Rectal smooth muscle tissue (tissue), 1 donor: Measurements from ENCODE around the gene GNAO1.

ENCODE experiments used
- H3K27ac ChIP-seq: one replicate; pipeline ENCODE4 v1.7.0; 2013; ENCODE audit warnings: low read depth, low read length, inconsistent platforms
- H3K27me3 ChIP-seq: one replicate; pipeline ENCODE4 v1.7.0; 2013; ENCODE audit warnings: low read length; ENCODE audit not compliant: control insufficient read depth, insufficient read depth
- H3K36me3 ChIP-seq: one replicate; pipeline ENCODE4 v1.7.0; 2013; ENCODE audit warnings: low read length; ENCODE audit not compliant: control insufficient read depth, insufficient read depth
- H3K4me1 ChIP-seq: one replicate; pipeline ENCODE4 v1.7.0; 2013; ENCODE audit warnings: low read length; ENCODE audit not compliant: control insufficient read depth, insufficient read depth
- H3K4me3 ChIP-seq: one replicate; pipeline ENCODE4 v1.7.0; 2013; ENCODE audit warnings: low read length
- H3K9ac ChIP-seq: one replicate; pipeline ENCODE4 v1.7.0; 2013; ENCODE audit warnings: low read length

GNAO1 gene

DNA sequence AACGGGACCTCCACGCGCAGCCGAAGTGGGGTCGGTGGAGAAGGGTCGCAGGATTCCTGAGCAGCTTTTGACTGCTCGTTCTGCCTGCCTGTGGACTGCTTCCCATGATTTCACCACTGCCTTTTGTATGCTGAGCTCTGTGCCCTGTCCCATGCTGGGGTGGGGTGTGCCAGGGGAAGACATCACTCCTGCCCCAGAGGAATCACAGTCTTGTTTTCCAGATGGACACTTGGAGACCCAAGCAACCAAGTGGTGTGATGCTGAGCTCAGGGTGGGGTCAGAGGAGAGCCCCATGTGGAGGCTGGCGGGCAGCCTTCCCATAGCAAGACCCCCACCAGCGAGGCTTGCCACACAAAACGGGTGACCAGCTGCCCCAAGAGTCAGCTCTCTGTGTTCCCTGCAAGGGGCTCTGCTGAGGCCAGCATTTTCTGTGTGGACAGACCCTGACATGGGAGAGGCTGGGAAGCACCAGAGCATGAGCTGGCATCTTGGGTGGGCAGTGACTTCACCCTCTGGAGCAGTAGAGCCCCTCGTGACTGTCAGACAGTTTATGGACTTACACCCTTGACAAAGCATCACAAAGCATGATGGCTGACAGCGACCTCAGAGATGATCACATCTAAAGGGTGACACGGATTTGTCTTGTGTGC lies 111.9 kb downstream of the GNAO1 start:
- no peak overlapping the region for H3K27ac ChIP-seq
- H3K27me3 ChIP-seq = no peaks in the 10 kb centered on the region
- no peaks in the 10 kb centered on the region for H3K36me3 ChIP-seq
- no peak overlapping the region for H3K4me3 ChIP-seq
- H3K9ac ChIP-seq = no peak overlapping the region
- peaks cover 13% of the 10 kb centered on the region for H3K4me1 ChIP-seq

DNA sequence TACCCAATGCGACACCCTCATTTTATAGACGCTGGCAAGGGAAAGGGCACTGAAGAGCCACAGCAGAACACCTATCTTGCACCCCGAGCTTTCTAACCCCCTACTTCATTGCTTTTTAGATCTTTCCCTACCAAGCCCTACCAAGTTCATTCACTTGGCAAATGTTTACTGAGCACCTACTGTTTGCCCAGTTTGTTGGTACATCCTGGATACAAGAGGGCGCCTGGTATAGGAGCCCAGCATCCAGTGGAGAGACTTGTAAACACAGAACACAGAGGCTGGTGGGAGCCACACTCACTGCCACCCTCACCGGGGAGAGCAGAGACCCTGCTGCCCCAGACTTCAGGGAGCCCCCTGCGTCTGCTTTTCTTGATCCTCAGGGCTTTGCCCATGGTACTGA lies 112.6 kb downstream of the GNAO1 start:
- Histone ChIP-seq H3K9ac (no peak overlapping the region), H3K27ac (no peak overlapping the region)

DNA sequence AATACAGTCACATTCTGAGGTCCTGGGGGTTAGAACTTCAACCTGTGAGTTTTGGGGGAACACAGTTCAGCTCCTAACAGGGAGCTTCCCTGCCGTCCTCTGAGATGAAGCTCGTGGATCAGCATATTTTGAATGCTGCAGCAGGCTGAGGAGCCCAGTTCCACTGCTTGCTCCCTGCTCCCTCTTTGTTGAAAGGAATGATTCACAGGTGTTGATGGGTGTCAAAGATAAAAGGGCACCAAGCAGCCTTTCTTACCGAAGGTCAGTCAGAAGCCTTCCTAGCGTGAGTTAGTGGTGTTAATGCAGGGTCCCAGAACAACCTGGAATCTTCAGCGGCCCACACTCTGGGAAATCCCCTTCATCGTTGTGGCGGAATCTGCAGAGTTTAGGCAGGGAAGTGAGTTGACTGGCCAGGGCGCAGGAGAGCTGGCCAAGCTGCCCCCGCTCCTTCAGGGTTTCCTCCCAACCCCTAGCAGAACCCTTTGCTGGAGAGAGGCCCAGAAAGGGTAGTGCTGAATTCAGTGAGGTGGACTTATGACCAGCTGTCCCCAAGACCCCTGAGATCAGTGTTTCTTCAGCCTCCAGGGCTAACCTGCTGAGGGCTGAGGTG lies 114.8 kb downstream of the GNAO1 start:
- peaks cover 2% of the 10 kb centered on the region for H3K36me3 ChIP-seq
- no peak overlapping the region for H3K27ac ChIP-seq
- no peak overlapping the region for H3K4me3 ChIP-seq
- no peak overlapping the region for H3K9ac ChIP-seq
- H3K27me3 ChIP-seq = no peaks in the 10 kb centered on the region
- H3K4me1 ChIP-seq = peaks cover under 1% of the 10 kb centered on the region

More for the DNA sequence above, 112.6 kb downstream of the GNAO1 start:
- Histone ChIP-seq H3K4me1 (peaks cover 13% of the 10 kb centered on the region), H3K27me3 (no peaks in the 10 kb centered on the region), H3K36me3 (no peaks in the 10 kb centered on the region), H3K4me3 (no peak overlapping the region)

DNA sequence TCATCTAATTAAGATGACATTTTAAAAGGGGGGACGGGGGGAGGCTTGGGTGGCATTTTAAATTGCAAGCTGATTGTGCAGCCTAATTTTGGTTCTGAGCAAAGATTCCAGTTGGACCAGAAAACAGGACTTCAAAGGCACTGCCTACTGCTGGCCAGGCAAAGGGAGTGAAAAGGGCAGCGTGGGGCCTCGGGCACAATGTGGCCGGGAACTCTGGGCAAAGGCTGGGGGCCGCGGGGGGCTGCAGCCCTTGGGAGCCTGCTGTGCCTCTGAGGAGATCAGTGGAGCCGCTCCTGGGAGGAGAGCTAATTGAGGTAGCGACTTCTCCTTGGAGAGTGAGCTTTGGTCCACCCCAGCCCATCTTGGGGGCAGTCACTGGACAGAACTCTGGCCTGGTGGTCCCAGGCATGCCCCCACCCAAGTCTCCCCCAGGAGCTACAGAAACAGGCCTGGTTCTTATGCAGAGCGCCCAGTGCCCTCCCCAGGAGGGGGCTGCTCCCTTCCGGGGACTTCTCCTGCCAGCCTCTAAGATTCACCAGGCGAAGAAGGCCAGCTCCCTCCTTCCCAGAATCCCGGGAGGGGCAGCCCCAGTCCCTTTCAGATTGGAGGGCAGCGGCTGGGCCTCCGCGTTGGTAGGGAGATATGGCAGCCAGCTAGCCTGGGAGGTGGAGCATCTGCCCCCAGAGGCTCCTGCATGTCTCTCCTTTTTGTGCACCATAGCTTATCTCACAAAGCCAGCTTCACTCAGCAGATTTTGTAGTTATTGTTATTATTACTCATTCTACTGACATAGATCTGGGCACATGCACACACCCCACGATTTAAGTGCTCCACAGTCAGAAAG lies 115.6 kb downstream of the GNAO1 start:
- no peak overlapping the region for H3K9ac ChIP-seq
- no peak overlapping the region for H3K4me3 ChIP-seq
- H3K27me3 ChIP-seq = no peaks in the 10 kb centered on the region
- H3K4me1 ChIP-seq = no peaks in the 10 kb centered on the region
- H3K27ac ChIP-seq = no peak overlapping the region
- H3K36me3 ChIP-seq = peaks cover 2% of the 10 kb centered on the region

DNA sequence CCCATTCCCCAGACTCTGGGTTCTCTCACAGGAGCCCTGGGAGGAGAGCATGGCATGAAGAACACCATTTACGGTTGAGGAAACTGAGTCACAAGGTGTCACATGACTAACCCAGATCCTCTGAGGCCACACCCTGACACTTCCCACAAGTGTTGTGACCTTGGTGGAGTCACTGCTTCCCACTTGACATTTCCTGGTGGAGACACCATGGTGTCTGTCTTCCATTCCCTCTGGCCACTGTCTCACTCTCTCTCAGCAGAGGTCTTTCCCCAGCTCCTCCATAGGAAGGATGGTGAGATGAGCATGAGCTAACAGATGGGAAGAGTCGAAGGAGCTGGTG lies 116.2 kb downstream of the GNAO1 start:
- H3K27ac ChIP-seq = no peak overlapping the region
- no peak overlapping the region for H3K9ac ChIP-seq
- H3K4me1 ChIP-seq = no peaks in the 10 kb centered on the region

DNA sequence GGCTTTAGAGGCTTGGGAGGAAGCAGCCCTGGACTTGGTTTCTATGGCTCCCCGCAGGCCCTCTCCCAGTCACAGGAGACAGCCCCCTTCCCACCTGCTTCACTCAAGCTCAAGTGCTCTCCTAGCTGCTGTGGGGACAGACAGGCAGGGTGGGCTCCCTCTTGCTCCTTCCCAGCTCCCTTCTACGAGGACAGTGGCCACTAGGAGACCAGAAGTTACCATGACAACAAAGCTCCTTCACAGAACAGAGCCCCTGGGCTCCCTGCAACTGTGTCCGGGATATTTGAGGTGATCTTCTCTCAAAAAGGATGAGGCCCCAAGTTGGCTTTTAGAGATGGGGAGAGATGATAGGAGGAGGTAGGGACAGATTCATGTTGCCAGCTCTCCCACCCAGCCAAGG lies 117.7 kb downstream of the GNAO1 start:
- Histone ChIP-seq H3K36me3 (peaks cover 2% of the 10 kb centered on the region), H3K4me1 (no peaks in the 10 kb centered on the region), H3K27me3 (no peaks in the 10 kb centered on the region), H3K27ac (no peak overlapping the region), H3K9ac (no peak overlapping the region), H3K4me3 (no peak overlapping the region)

More for the DNA sequence above, 116.2 kb downstream of the GNAO1 start:
- H3K4me3 ChIP-seq = no peak overlapping the region
- H3K36me3 ChIP-seq = peaks cover 2% of the 10 kb centered on the region
- no peaks in the 10 kb centered on the region for H3K27me3 ChIP-seq

DNA sequence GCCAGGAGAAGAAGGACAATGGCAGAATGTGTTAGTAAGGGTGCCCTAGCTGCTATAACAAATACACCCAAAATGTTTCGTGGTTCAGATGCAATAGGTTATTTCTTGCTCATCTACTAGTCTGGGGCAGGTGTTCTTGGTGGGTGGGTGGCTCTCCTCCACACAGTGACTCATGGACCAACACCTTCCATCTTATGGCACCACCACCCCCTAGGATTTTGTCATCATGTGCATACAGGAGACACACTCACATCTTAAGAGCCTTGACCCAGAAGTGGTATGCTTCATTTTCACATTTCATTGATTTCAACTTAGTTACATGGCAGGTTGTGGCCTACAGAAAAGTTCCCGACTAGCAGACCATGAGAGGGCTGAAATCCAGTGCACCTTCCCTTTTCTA lies 119.4 kb downstream of the GNAO1 start:
- H3K4me1 ChIP-seq = no peaks in the 10 kb centered on the region
- H3K27ac ChIP-seq = no peak overlapping the region
- H3K27me3 ChIP-seq = no peaks in the 10 kb centered on the region
- H3K36me3 ChIP-seq = peaks cover 2% of the 10 kb centered on the region
- H3K9ac ChIP-seq = no peak overlapping the region
- no peak overlapping the region for H3K4me3 ChIP-seq

DNA sequence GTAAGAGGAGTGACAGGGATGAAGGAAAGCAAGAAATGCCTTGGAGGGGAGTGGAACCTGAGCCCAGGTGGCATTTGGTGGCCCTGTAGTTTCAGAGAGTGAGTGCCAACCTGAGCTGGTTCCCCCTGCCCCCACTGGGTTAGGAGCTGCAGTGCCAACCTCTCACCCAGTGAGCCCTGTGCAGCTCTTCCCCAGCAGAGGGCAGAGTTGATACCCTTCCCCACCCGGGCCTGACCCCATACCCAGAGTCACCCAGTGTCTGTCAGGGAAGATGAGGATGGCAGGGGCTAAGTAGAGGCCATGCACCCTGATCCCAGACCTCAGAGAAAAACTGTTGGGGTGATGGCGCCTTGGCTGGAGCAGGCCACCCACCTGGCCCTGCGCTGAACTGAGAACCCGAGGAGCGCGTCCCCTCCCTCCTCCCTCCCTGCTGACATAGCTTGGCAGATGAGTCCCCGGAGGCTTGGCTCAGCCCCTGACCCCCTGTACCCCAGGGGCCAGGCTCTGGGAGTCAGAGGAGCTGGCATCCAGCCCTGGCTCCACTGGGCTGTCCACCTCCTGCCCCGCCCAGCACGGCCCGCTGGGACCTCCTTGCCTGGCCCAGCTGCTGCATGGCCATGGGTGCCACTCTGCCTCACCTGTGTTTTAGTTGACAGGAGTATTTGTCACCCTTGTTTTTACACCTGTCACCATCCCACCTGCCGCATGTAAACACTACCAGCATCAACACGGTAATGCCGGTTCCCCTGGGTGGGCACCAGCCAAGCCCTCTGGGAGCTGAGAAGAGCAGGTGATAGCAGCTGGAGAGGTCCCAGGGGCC lies 120.1 kb downstream of the GNAO1 start:
- no peak overlapping the region for H3K4me3 ChIP-seq
- H3K27ac ChIP-seq = no peak overlapping the region
- H3K36me3 ChIP-seq = peaks cover 2% of the 10 kb centered on the region
- H3K9ac ChIP-seq = no peak overlapping the region
- H3K4me1 ChIP-seq = no peaks in the 10 kb centered on the region
- H3K27me3 ChIP-seq = no peaks in the 10 kb centered on the region

DNA sequence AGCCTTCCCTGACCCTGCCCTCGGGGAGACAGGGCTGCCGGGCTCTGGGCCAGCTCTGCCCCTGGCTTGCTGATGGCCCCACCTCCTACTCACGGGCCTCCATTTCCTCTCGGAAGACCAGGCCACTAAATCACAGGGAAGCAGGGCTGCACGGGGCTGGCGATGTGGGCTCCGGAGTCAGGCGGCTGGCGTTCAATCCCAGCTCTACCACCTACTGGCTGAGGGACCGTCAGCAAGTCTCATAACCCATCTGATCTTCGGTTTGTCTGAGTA lies 120.7 kb downstream of the GNAO1 start:
- H3K4me3 ChIP-seq = no peak overlapping the region
- no peak overlapping the region for H3K27ac ChIP-seq
- peaks cover 2% of the 10 kb centered on the region for H3K36me3 ChIP-seq
- H3K27me3 ChIP-seq = no peaks in the 10 kb centered on the region
- no peak overlapping the region for H3K9ac ChIP-seq
- no peaks in the 10 kb centered on the region for H3K4me1 ChIP-seq

DNA sequence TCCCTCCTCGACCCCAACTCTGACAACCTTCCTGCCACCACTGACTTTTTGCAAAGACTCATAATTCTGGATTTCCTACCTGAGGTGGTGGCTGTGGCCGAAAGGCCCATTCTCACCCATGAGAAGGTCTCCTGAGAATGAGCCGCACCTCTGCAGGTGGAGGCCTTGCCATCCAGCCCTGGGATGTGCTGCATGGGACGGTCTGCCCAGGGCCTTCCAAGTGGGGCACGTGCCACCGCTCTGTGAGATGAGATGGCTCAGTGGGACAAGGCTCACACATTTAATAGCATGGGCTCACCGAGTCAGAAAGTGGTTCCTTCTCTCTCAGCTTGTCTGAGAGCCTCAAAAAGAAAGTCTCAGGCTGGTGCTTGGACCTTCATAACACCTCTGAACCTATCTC lies 121.3 kb downstream of the GNAO1 start:
- H3K4me1 ChIP-seq = no peaks in the 10 kb centered on the region
- H3K4me3 ChIP-seq = no peak overlapping the region
- H3K27me3 ChIP-seq = no peaks in the 10 kb centered on the region
- H3K9ac ChIP-seq = no peak overlapping the region
- no peak overlapping the region for H3K27ac ChIP-seq
- H3K36me3 ChIP-seq = peaks cover 2% of the 10 kb centered on the region

DNA sequence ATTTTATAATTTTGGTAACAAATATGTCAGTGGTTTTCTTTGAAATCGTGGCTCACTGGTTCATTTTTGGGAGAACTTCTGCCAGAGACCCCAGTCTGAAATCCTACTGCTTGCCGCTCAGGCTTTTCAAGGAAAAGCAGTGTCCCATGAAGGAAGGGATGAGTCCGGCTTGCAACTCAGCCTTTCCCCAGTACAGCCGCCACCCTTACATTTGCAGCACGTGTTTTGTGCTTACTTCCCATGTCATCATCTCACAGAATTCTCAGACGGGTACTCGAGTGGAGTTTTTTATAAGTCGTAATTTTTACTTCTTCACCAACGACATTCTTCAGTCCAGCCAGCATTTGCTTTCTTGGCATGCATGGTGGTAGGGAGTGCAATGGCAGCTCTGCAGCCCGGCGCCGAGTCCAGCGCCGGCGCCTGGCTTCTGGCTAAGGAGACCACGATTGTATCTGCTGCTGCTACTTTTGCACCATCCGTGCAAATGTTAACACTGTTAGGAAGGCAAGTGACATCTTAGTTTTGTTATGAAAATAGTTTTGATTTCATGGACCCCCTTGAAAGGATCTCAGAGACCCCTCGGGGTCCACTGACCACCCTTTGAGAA lies 123.1 kb downstream of the GNAO1 start:
- no peaks in the 10 kb centered on the region for H3K27me3 ChIP-seq
- no peak overlapping the region for H3K9ac ChIP-seq
- no peak overlapping the region for H3K27ac ChIP-seq
- H3K4me1 ChIP-seq = peaks cover 8% of the 10 kb centered on the region
- H3K36me3 ChIP-seq = peaks cover 2% of the 10 kb centered on the region
- no peak overlapping the region for H3K4me3 ChIP-seq

DNA sequence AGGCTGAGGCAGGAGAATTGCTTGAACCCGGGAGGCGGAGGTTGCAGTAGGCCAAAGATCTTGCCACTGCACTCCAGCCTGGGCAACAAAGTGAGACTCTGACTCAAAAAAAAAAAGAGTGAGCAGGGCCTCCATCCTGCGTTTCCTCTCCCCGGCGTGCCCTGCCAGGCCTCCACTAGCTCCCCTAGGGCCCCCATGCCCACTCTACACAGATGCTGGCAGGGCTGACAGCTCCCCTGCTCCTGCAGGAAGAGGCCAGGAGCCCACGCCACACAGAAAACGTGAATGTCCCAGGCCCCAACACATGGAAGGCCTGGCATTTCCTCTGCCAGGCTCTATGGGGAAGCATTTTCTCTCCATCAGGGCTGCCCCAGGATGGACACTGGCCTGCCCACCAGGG lies 124.7 kb downstream of the GNAO1 start:
- H3K9ac ChIP-seq = no peak overlapping the region

More for the DNA sequence above, 124.7 kb downstream of the GNAO1 start:
- Histone ChIP-seq H3K4me3 (no peak overlapping the region), H3K27me3 (no peaks in the 10 kb centered on the region), H3K27ac (no peak overlapping the region), H3K4me1 (peaks cover 8% of the 10 kb centered on the region), H3K36me3 (no peaks in the 10 kb centered on the region)
